Measurements from ENCODE around the gene LTBP1. TPM values are rescaled to one million over a fixed set of nuclear protein-coding genes. Genes with fewer than 3 reads are reported as not detected.

Gene LTBP1
- total RNA-seq, 4 donors from 2014 or later = 15.8 to 56.7 (median 28.3) TPM

GRCh38 chr2:33033606-33034081 is 86.9 kb downstream of the LTBP1 start:
- DNase-seq = no peak
- WGBS, 2 donors (ENCODE audit: low coverage in 1 of 2) = 48% methylated on average over 7 of the region's 7 CpGs
- intact Hi-C loops (cut with DNase I; ENCODE audit: low total_unique reads) (loop anchor here (10.0 kb wide), 2 partner anchors 231 to 761 kb away; no protein-coding TSS in a partner anchor), in situ Hi-C loops (cut with MboI; ENCODE audit: low pct_ligation_motif_present in 1 of 4, low pct_unique_long_range_greater_than_20kb in 1 of 4, low sequenced_read_pairs in 3 of 4) (loop anchor here in 2 of 4 donors (5.0 to 25.0 kb wide), 5 partner anchors 81 to 554 kb away; partner anchors contain the start of gene FAM98A (in 1 of the 2))
- Histone ChIP-seq H3K9me3 (no peaks in the 10 kb centered on the region), H3K4me3 (peak overlapping the region in 3 of 4 donors; percentile 17 to 42 (median 20)), H3K36me3 (no peaks in the 10 kb centered on the region), H3K27me3 (no peaks in the 10 kb centered on the region), H3K4me1 (peaks cover 0 to 13% (median 0%) of the 10 kb centered on the region in 4 donors), H3K27ac (peak overlapping the region; percentile 38 to 62 (median 54))
- TF ChIP-seq EP300 (IDR thresholded peaks at IDR 0.05; ENCODE audit: low read depth) = no peak
- peak; percentile 46 to 68 (median 53) for TF ChIP-seq CTCF (IDR thresholded peaks at IDR 0.05)
- no peak for TF ChIP-seq POLR2AphosphoS5 (IDR thresholded peaks at IDR 0.05)
- no peak for TF ChIP-seq POLR2A (IDR thresholded peaks at IDR 0.05)

- intact Hi-C loops (cut with DNase I; ENCODE audit: low total_unique reads) = loop anchor here (10.0 kb wide), 2 partner anchors 230 to 760 kb away; no protein-coding TSS in a partner anchor
- no peaks in the 10 kb centered on the region for H3K9me3 ChIP-seq
- in situ Hi-C loops (cut with MboI; ENCODE audit: low pct_ligation_motif_present in 1 of 4, low pct_unique_long_range_greater_than_20kb in 1 of 4, low sequenced_read_pairs in 3 of 4) = loop anchor here in 2 of 4 donors (5.0 to 25.0 kb wide), 5 partner anchors 82 to 553 kb away; partner anchors contain the start of gene FAM98A (in 1 of the 2)
- TF ChIP-seq POLR2A (IDR thresholded peaks at IDR 0.05) (no peak), CTCF (IDR thresholded peaks at IDR 0.05) (peak; percentile 15 to 56 (median 36)), EP300 (IDR thresholded peaks at IDR 0.05; ENCODE audit: low read depth) (no peak), POLR2AphosphoS5 (IDR thresholded peaks at IDR 0.05) (peak in 1 of 3 donors; percentile 22)
- peak overlapping the region in 1 of 4 donors; percentile 17 for H3K4me3 ChIP-seq
- H3K36me3 ChIP-seq = no peaks in the 10 kb centered on the region
- H3K27ac ChIP-seq = peak overlapping the region in 3 of 4 donors; percentile 18 to 61 (median 40)
- no peak for DNase-seq
- H3K4me1 ChIP-seq = peaks cover 0 to 13% (median 0%) of the 10 kb centered on the region in 4 donors
- WGBS, 2 donors (ENCODE audit: low coverage in 1 of 2) = 59 to 64% methylated on average over 8 of the region's 8 CpGs
- no peaks in the 10 kb centered on the region for H3K27me3 ChIP-seq
Observed at GRCh38 chr2:33034784-33035183, 88.0 kb downstream of the LTBP1 start.

- 67 to 79% methylated on average over 1 to 4 of the region's 4 CpGs for WGBS, 2 donors (ENCODE audit: low coverage in 1 of 2)
- DNase-seq = no peak
- intact Hi-C loops (cut with DNase I; ENCODE audit: low total_unique reads) = loop anchor here (10.0 kb wide), 2 partner anchors 227 to 757 kb away; no protein-coding TSS in a partner anchor
- no peaks in the 10 kb centered on the region for H3K27me3 ChIP-seq
- no peak for TF ChIP-seq CTCF (IDR thresholded peaks at IDR 0.05)
- TF ChIP-seq EP300 (IDR thresholded peaks at IDR 0.05; ENCODE audit: low read depth) = no peak
- TF ChIP-seq POLR2AphosphoS5 (IDR thresholded peaks at IDR 0.05) = no peak
- TF ChIP-seq POLR2A (IDR thresholded peaks at IDR 0.05) = no peak
- H3K4me3 ChIP-seq = no peak overlapping the region
- H3K27ac ChIP-seq = no peak overlapping the region
- H3K9me3 ChIP-seq = no peaks in the 10 kb centered on the region
- in situ Hi-C loops (cut with MboI; ENCODE audit: low pct_ligation_motif_present in 1 of 4, low pct_unique_long_range_greater_than_20kb in 1 of 4, low sequenced_read_pairs in 3 of 4) = loop anchor here in 2 of 4 donors (10.0 to 25.0 kb wide), 4 partner anchors 251 to 549 kb away; partner anchors contain the start of gene FAM98A (in 1 of the 2)
- no peaks in the 10 kb centered on the region for H3K36me3 ChIP-seq
- peaks cover 0 to 6% (median 0%) of the 10 kb centered on the region in 4 donors for H3K4me1 ChIP-seq
Observed at GRCh38 chr2:33038230-33038629, 91.5 kb downstream of the LTBP1 start.

GRCh38 chr2:33038799-33039198 is 92.0 kb downstream of the LTBP1 start:
- no peak for TF ChIP-seq POLR2A (IDR thresholded peaks at IDR 0.05)
- no peak for TF ChIP-seq POLR2AphosphoS5 (IDR thresholded peaks at IDR 0.05)
- TF ChIP-seq EP300 (IDR thresholded peaks at IDR 0.05; ENCODE audit: low read depth) = no peak
- no peak for TF ChIP-seq CTCF (IDR thresholded peaks at IDR 0.05)
- Histone ChIP-seq H3K36me3 (no peaks in the 10 kb centered on the region), H3K27ac (no peak overlapping the region), H3K27me3 (no peaks in the 10 kb centered on the region), H3K4me3 (no peak overlapping the region), H3K9me3 (no peaks in the 10 kb centered on the region), H3K4me1 (peaks cover 0 to under 1% (median 0%) of the 10 kb centered on the region in 4 donors)
- intact Hi-C loops (cut with DNase I; ENCODE audit: low total_unique reads) = loop anchor here (10.0 kb wide), 2 partner anchors 226 to 756 kb away; no protein-coding TSS in a partner anchor
- in situ Hi-C loops (cut with MboI; ENCODE audit: low pct_ligation_motif_present in 1 of 4, low pct_unique_long_range_greater_than_20kb in 1 of 4, low sequenced_read_pairs in 3 of 4) = loop anchor here in 2 of 4 donors (10.0 to 25.0 kb wide), 4 partner anchors 251 to 549 kb away; partner anchors contain the start of gene FAM98A (in 1 of the 2)
- 90 to 92% methylated on average over 3 to 4 of the region's 4 CpGs for WGBS, 2 donors (ENCODE audit: low coverage in 1 of 2)
- DNase-seq = no peak

Data from transverse colon (tissue), 4 donors.